ENCODE results near the gene TRMT2A.
A peak's percentile ranks its signal among the peaks of the same experiment; 100 is the strongest.

The TRMT2A gene

DNA sequence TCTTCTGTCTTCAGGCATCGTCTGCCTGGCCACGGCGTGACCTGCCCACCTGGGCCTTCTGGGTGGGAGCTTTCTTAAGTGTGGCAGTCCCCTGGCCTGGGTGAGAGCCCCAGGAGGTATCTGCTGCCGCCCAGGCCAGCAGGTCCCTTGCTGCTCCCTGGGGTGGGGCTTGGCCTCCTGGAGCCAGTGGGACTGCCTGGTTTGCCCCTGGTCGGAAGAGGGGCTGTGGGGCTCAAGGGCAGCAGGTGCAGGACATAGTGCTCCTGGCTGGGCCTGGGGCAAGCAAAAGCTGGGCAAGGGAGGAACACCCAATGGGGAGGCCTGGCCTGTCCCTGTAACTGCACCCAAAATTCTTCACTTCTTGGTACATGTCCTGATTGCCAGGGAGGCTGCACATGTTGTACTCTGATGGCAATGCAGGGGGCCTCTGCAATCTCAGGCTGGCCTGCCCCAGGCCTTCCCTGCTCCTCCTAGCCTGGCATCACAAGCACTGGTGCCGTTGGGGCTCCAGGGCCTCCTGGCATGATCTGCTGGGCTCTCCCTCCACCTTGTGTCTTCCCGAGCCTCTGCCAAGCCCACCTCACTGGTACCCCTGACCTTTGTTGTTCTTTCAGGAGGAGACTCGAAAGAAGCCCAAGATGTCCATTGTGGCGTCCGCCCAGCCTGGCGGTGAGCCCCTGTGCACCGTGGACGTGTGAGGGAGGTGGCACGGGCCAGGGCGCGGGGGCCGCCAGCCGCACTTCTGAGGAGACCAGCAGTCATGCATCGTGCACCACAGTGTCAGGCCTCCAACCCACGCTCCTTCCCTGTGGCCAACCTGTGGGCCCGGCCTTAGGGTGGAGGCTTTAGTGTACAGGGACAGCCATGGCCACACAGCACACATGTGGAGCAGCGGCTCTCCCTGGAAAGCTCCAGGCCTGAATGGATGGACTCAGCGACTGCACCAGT is 7.3 kb downstream of the TRMT2A start:
- WGBS, 2 donors (ENCODE audit: extremely low coverage in 2 of 2, insufficient read length in 2 of 2, insufficient replicate concordance in 1 of 2): no CpG with 5 or more reads among the region's 23 CpGs
- Histone ChIP-seq H4K8ac (ENCODE audit: low read depth, low read length) (peak overlapping the region; percentile 65), H3K9ac (ENCODE audit: low read depth, low read length, poor library complexity) (no peak overlapping the region), H3K14ac (ENCODE audit: low read length) (no peak overlapping the region), H3K9me3 (replicated peaks in 1 of 2; ENCODE audit: control insufficient read depth in 2 of 2, insufficient read depth in 1 of 2, low read depth in 1 of 2, low read length in 2 of 2) (peaks cover 0 to under 1% of the 10 kb centered on the region in 2 donors), H3K23ac (ENCODE audit: low read depth, low read length, poor library complexity) (peak overlapping the region; percentile 95), H3K4me2 (ENCODE audit: insufficient read depth, low read length, poor library complexity, severe bottlenecking) (no peak overlapping the region), H3K18ac (ENCODE audit: low read length) (no peak overlapping the region), H3K4me1 (ENCODE audit: control insufficient read depth in 2 of 2, insufficient read depth in 1 of 2, low read depth in 1 of 2, low read length in 2 of 2) (no peaks in the 10 kb centered on the region), H2BK15ac (ENCODE audit: low read length) (no peak overlapping the region), H4K91ac (ENCODE audit: low read depth, low read length, poor library complexity) (no peak overlapping the region), H3K79me1 (ENCODE audit: low read depth, low read length) (peaks cover 28% of the 10 kb centered on the region), H2BK12ac (ENCODE audit: low read length) (no peak overlapping the region), H2BK120ac (ENCODE audit: low read depth, low read length) (no peak overlapping the region), H2AFZ (ENCODE audit: low read length) (no peak overlapping the region), H3K27me3 (ENCODE audit: control insufficient read depth in 3 of 3, insufficient read depth in 3 of 3, low read depth in 1 of 3, low read length in 3 of 3) (no peaks in the 10 kb centered on the region), H3K27ac (replicated peaks; ENCODE audit: low read length) (no peak overlapping the region), H3K36me3 (replicated peaks in 1 of 2; ENCODE audit: control insufficient read depth in 2 of 2, insufficient read depth in 2 of 2, low read length in 2 of 2) (peaks cover 91 to 100% of the 10 kb centered on the region in 2 donors), H2AK5ac (ENCODE audit: low read depth, low read length) (no peak overlapping the region), H3K4me3 (ENCODE audit: low read length in 2 of 2) (no peak overlapping the region), H2BK5ac (ENCODE audit: low read length) (no peak overlapping the region), H3K4ac (ENCODE audit: low read length) (no peak overlapping the region)
- no peak for DNase-seq (ENCODE audit: low spot score)

DNA sequence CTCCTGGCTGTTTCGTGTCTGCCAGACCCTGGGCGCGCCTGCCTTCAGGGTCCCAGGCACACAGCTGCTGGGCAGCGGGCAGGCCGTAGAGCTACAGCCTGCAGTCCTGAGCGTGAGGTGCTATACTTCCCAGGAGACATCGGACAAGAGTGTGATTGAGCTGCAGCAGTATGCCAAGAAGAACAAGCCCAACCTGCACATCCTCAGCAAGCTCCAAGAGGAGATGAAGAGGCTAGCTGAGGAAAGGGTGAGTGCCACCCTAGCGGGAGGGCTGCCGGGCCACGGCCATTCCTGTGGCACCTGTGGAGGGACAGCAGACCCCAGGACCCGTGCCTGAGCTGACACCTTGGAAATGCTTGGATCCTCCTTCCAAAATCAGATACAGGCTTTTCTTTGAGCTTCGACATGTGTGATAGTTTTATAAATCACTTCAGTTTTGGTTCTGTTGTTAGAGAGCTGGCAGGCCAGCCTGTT is 8.2 kb downstream of the TRMT2A start:
- H2AFZ ChIP-seq (ENCODE audit: low read length): no peak overlapping the region
- no peak overlapping the region for H3K18ac ChIP-seq (ENCODE audit: low read length)
- no peak overlapping the region for H4K8ac ChIP-seq (ENCODE audit: low read depth, low read length)
- no peaks in the 10 kb centered on the region for H3K4me1 ChIP-seq (ENCODE audit: control insufficient read depth in 2 of 2, insufficient read depth in 1 of 2, low read depth in 1 of 2, low read length in 2 of 2)
- H3K14ac ChIP-seq (ENCODE audit: low read length): no peak overlapping the region
- no peak overlapping the region for H3K9ac ChIP-seq (ENCODE audit: low read depth, low read length, poor library complexity)
- no peak overlapping the region for H2BK120ac ChIP-seq (ENCODE audit: low read depth, low read length)
- H3K36me3 ChIP-seq (replicated peaks in 1 of 2; ENCODE audit: control insufficient read depth in 2 of 2, insufficient read depth in 2 of 2, low read length in 2 of 2): peaks cover 88 to 98% of the 10 kb centered on the region in 2 donors
- no CpG with 5 or more reads among the region's 12 CpGs for WGBS, 2 donors (ENCODE audit: extremely low coverage in 2 of 2, insufficient read length in 2 of 2, insufficient replicate concordance in 1 of 2)
- H3K9me3 ChIP-seq (replicated peaks in 1 of 2; ENCODE audit: control insufficient read depth in 2 of 2, insufficient read depth in 1 of 2, low read depth in 1 of 2, low read length in 2 of 2): peaks cover 0 to 2% of the 10 kb centered on the region in 2 donors
- H3K4me2 ChIP-seq (ENCODE audit: insufficient read depth, low read length, poor library complexity, severe bottlenecking): no peak overlapping the region
- no peak overlapping the region for H2BK15ac ChIP-seq (ENCODE audit: low read length)
- no peak overlapping the region for H4K91ac ChIP-seq (ENCODE audit: low read depth, low read length, poor library complexity)
- DNase-seq (ENCODE audit: low spot score): no peak
- H3K27me3 ChIP-seq (ENCODE audit: control insufficient read depth in 3 of 3, insufficient read depth in 3 of 3, low read depth in 1 of 3, low read length in 3 of 3): no peaks in the 10 kb centered on the region
- H2BK5ac ChIP-seq (ENCODE audit: low read length): no peak overlapping the region
- H3K27ac ChIP-seq (replicated peaks; ENCODE audit: low read length): peak overlapping the region; percentile 6
- H3K79me1 ChIP-seq (ENCODE audit: low read depth, low read length): peaks cover 29% of the 10 kb centered on the region
- no peak overlapping the region for H3K4me3 ChIP-seq (ENCODE audit: low read length in 2 of 2)
- no peak overlapping the region for H3K4ac ChIP-seq (ENCODE audit: low read length)
- H2BK12ac ChIP-seq (ENCODE audit: low read length): no peak overlapping the region
- H3K23ac ChIP-seq (ENCODE audit: low read depth, low read length, poor library complexity): peak overlapping the region; percentile 85
- no peak overlapping the region for H2AK5ac ChIP-seq (ENCODE audit: low read depth, low read length)

GRCh38 chr22:20107951-20108756 is 8.9 kb downstream of the TRMT2A start:
- Histone ChIP-seq H3K4me3 (ENCODE audit: low read length in 2 of 2) (peak overlapping the region in 1 of 2 donors; percentile 27), H2BK5ac (ENCODE audit: low read length) (peak overlapping the region; percentile 80), H3K9me3 (replicated peaks in 1 of 2; ENCODE audit: control insufficient read depth in 2 of 2, insufficient read depth in 1 of 2, low read depth in 1 of 2, low read length in 2 of 2) (peaks cover 0 to 2% of the 10 kb centered on the region in 2 donors), H2BK120ac (ENCODE audit: low read depth, low read length) (no peak overlapping the region), H3K36me3 (replicated peaks in 1 of 2; ENCODE audit: control insufficient read depth in 2 of 2, insufficient read depth in 2 of 2, low read length in 2 of 2) (peaks cover 87 to 98% of the 10 kb centered on the region in 2 donors), H3K14ac (ENCODE audit: low read length) (no peak overlapping the region), H2AK5ac (ENCODE audit: low read depth, low read length) (no peak overlapping the region), H3K4me2 (ENCODE audit: insufficient read depth, low read length, poor library complexity, severe bottlenecking) (no peak overlapping the region), H2AFZ (ENCODE audit: low read length) (no peak overlapping the region), H3K27ac (replicated peaks; ENCODE audit: low read length) (no peak overlapping the region), H3K79me1 (ENCODE audit: low read depth, low read length) (peaks cover 24% of the 10 kb centered on the region), H3K27me3 (ENCODE audit: control insufficient read depth in 3 of 3, insufficient read depth in 3 of 3, low read depth in 1 of 3, low read length in 3 of 3) (no peaks in the 10 kb centered on the region), H3K9ac (ENCODE audit: low read depth, low read length, poor library complexity) (no peak overlapping the region), H4K91ac (ENCODE audit: low read depth, low read length, poor library complexity) (no peak overlapping the region), H3K4me1 (ENCODE audit: control insufficient read depth in 2 of 2, insufficient read depth in 1 of 2, low read depth in 1 of 2, low read length in 2 of 2) (no peaks in the 10 kb centered on the region), H3K23ac (ENCODE audit: low read depth, low read length, poor library complexity) (peak overlapping the region; percentile 85), H3K18ac (ENCODE audit: low read length) (no peak overlapping the region), H2BK15ac (ENCODE audit: low read length) (no peak overlapping the region), H4K8ac (ENCODE audit: low read depth, low read length) (no peak overlapping the region), H3K4ac (ENCODE audit: low read length) (no peak overlapping the region), H2BK12ac (ENCODE audit: low read length) (no peak overlapping the region)
- no CpG with 5 or more reads among the region's 13 CpGs for WGBS, 2 donors (ENCODE audit: extremely low coverage in 2 of 2, insufficient read length in 2 of 2, insufficient replicate concordance in 1 of 2)
- DNase-seq (ENCODE audit: low spot score): no peak
